NCI-H748 treated with DMSO at 0.1 percent for 48 hours (cell line): ENCODE results near the gene ANKRD18A.
A peak's percentile ranks its signal among the peaks of the same experiment; 100 is the strongest.
"Not testable (repeated sequence)": the region's sequence is repeated elsewhere in the genome, so short reads cannot be mapped to it uniquely, and the experiment has no call there.

Source experiments
- DNase-seq: peaks from one replicate; lab custom pipeline; 2025; lab: John Stamatoyannopoulos, UW

The ANKRD18A gene

GRCh38 chr9:38626006-38626405 lies 5.6 kb upstream of the ANKRD18A start:
- no peak for DNase-seq

GRCh38 chr9:38622951-38623350 lies 2.6 kb upstream of the ANKRD18A start:
- no peak for DNase-seq

GRCh38 chr9:38622288-38622674 lies 1.9 kb upstream of the ANKRD18A start:
- DNase-seq = peak; percentile 38

GRCh38 chr9:38621434-38622287 lies 1.3 kb upstream of the ANKRD18A start:
- peak; percentile 13 for DNase-seq

GRCh38 chr9:38619556-38620447 lies 594 bp downstream of the ANKRD18A start:
- no peak for DNase-seq

- not testable (repeated sequence) for DNase-seq
These were observed 22.2 kb downstream of the ANKRD18A start for GRCh38 chr9:38598029-38598745.

GRCh38 chr9:38595117-38595516 lies 25.3 kb downstream of the ANKRD18A start:
- not testable (repeated sequence) for DNase-seq

GRCh38 chr9:38591346-38592063 lies 28.9 kb downstream of the ANKRD18A start:
- DNase-seq = not testable (repeated sequence)

- not testable (repeated sequence) for DNase-seq
These were observed 36.6 kb downstream of the ANKRD18A start for GRCh38 chr9:38583765-38584164.

GRCh38 chr9:38580112-38580511 lies 40.3 kb downstream of the ANKRD18A start:
- DNase-seq = not testable (repeated sequence)

GRCh38 chr9:38576181-38576580 lies 44.2 kb downstream of the ANKRD18A start:
- not testable (repeated sequence) for DNase-seq

- not testable (repeated sequence) for DNase-seq
These were observed 54.3 kb downstream of the ANKRD18A start for GRCh38 chr9:38566048-38566447.

- not testable (repeated sequence) for DNase-seq
These were observed 55.2 kb downstream of the ANKRD18A start for GRCh38 chr9:38565178-38565577.

GRCh38 chr9:38563911-38564310 lies 56.5 kb downstream of the ANKRD18A start:
- DNase-seq = not testable (repeated sequence)

GRCh38 chr9:38561134-38561533 lies 59.3 kb downstream of the ANKRD18A start:
- DNase-seq = not testable (repeated sequence)

GRCh38 chr9:38559172-38559571 lies 61.2 kb downstream of the ANKRD18A start:
- DNase-seq = not testable (repeated sequence)

- not testable (repeated sequence) for DNase-seq
These were observed 62.6 kb downstream of the ANKRD18A start for GRCh38 chr9:38557746-38558145.

GRCh38 chr9:38554966-38555365 lies 65.4 kb downstream of the ANKRD18A start:
- DNase-seq = not testable (repeated sequence)

GRCh38 chr9:38553019-38553418 lies 67.4 kb downstream of the ANKRD18A start:
- DNase-seq = not testable (repeated sequence)

- not testable (repeated sequence) for DNase-seq
These were observed 73.8 kb downstream of the ANKRD18A start for GRCh38 chr9:38546497-38547163.

GRCh38 chr9:38540535-38540934 lies 79.9 kb downstream of the ANKRD18A start:
- DNase-seq = not testable (repeated sequence)
